Progenitor cell of endocrine pancreas (in vitro differentiated cells): ENCODE results near the gene NEK9. TPM values are rescaled to one million over a fixed set of nuclear protein-coding genes. Genes with fewer than 3 reads are reported as not detected.

ENCODE experiments used
- DNase-seq: peaks from one replicate; pipeline ENCODE4 v3.0.0; 2021; ENCODE audit warnings: low spot score; ENCODE audit not compliant: unreplicated experiment
- H3K27ac Mint-ChIP-seq: 2 replicates; pipeline ENCODE4 v1.8.0; 2021; ENCODE audit warnings: mild to moderate bottlenecking, moderate library complexity, mixed read lengths
- H3K27me3 Mint-ChIP-seq: 2 replicates; pipeline ENCODE4 v1.8.0; 2021; ENCODE audit warnings: mixed read lengths
- H3K36me3 Mint-ChIP-seq: 2 replicates; pipeline ENCODE4 v1.8.0; 2022; ENCODE audit warnings: mixed read lengths; ENCODE audit not compliant: insufficient read depth
- H3K4me1 Mint-ChIP-seq: 2 replicates; pipeline ENCODE4 v1.8.0; 2021; ENCODE audit warnings: low read depth, mixed read lengths
- H3K4me3 Mint-ChIP-seq: 2 replicates; pipeline ENCODE4 v1.8.0; 2021; ENCODE audit warnings: low read depth, mild to moderate bottlenecking, moderate library complexity, mixed read lengths
- H3K9me3 Mint-ChIP-seq: 2 replicates; pipeline ENCODE4 v1.8.0; 2021; ENCODE audit warnings: low read depth, mixed read lengths
- total RNA-seq: library from RNA; stranded (reverse); gene quantifications from 2 replicates; pipeline ENCODE4 v1.2.1, GENCODE V29; 2021
- TF ChIP-seq, protein P1 (sequence below): fragments of 200-600 bp; sonication (generic); IDR thresholded peaks from one replicate; pipeline ENCODE4 v1.5.0; 2021; ENCODE audit warnings: antibody characterized with exemption, mild to moderate bottlenecking; ENCODE audit not compliant: unreplicated experiment

The NEK9 gene
- total RNA-seq, 1 donor from 2014 or later, result 97.1 TPM

DNA sequence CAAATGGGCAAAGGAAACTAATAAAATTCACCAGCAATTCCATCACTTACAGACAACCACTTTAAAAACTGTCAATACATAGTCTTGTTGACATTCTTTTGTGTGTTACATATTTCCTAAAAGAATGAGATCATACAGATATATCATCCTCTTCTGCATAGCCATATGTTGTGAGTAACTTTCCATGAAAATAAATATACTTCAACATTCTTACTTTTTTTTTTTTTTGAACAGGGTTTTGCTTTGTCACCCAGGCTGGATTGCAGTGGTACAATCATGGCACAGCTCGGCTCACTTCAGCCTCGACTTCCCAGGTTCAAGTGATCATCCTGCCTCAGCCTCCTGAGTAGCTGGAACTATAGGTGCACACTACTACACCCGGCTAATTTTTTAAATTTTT, 36.5 kb downstream of the NEK9 start:
- Mint-ChIP-seq H3K4me3 (no peak overlapping the region), H3K36me3 (peaks cover 29% of the 10 kb centered on the region), H3K9me3 (no peaks in the 10 kb centered on the region), H3K27ac (no peak overlapping the region), H3K4me1 (no peaks in the 10 kb centered on the region), H3K27me3 (no peaks in the 10 kb centered on the region)
- TF ChIP-seq, protein P1, sequence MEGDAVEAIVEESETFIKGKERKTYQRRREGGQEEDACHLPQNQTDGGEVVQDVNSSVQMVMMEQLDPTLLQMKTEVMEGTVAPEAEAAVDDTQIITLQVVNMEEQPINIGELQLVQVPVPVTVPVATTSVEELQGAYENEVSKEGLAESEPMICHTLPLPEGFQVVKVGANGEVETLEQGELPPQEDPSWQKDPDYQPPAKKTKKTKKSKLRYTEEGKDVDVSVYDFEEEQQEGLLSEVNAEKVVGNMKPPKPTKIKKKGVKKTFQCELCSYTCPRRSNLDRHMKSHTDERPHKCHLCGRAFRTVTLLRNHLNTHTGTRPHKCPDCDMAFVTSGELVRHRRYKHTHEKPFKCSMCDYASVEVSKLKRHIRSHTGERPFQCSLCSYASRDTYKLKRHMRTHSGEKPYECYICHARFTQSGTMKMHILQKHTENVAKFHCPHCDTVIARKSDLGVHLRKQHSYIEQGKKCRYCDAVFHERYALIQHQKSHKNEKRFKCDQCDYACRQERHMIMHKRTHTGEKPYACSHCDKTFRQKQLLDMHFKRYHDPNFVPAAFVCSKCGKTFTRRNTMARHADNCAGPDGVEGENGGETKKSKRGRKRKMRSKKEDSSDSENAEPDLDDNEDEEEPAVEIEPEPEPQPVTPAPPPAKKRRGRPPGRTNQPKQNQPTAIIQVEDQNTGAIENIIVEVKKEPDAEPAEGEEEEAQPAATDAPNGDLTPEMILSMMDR, result no peak
- no peak for DNase-seq

DNA sequence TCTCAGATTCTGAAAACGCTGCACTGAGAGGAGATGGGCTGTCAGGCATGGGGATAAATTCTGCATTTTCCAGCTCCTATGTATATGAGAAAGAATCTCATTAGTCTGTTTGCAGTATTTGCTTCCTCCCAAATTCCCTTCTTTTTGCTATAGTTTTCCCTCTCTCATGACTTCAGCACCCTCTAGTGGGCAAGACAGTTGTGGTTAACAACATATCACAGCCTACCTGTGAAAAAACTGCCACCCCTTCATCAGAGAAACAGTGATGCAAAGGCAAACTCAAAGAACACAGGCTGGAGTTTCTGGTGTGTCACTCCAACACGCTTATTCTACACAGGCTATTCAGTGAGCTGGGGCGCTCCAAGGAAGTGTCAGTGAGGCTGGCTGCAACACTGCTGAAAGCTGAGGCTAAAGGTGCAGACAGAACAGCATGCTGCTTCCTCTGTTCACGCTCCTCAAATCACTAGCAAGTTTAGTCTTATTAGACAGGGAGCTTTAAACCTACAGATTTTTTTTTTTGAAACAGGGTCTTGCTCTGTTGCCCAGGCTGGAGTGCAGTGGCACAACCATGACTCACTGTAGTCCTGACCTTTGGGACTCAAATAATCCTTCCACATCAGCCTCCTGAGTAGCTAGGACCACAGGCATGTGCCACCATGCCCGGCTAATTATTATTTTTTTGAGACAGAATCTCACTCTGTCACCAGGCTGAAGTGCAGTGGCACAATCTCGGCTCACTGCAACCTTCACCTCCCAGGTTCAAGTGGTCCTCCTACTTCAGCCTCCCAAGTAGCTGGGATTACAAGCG, 38.1 kb downstream of the NEK9 start:
- no peaks in the 10 kb centered on the region for H3K9me3 Mint-ChIP-seq
- H3K36me3 Mint-ChIP-seq, result peaks cover 24% of the 10 kb centered on the region
- TF ChIP-seq, protein P1, result peak; percentile 88
- DNase-seq, result peak; percentile 37
- no peak overlapping the region for H3K4me3 Mint-ChIP-seq
- H3K27me3 Mint-ChIP-seq, result no peaks in the 10 kb centered on the region
- no peak overlapping the region for H3K27ac Mint-ChIP-seq
- no peaks in the 10 kb centered on the region for H3K4me1 Mint-ChIP-seq

DNA sequence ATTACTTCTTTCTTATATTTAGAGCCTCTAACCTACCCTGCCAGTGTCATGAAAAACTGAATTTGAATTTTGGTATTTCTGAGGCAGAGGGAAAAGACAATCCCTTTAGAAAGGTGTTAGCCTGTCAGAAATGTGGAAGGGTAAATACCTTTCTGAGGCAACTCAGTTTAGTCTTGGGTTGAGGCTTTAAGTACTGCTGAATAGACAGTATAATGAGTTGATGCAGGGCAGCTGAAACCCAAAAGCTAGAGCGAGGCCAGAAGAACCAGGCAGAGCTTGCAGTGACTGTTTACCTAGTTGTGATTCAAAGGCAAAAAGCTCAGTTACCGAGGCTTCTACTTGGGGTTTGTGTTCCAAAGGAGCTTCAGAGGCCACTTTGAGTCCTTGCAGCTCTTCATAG, 38.7 kb downstream of the NEK9 start:
- TF ChIP-seq, protein P1, result no peak
- peaks cover 24% of the 10 kb centered on the region for H3K36me3 Mint-ChIP-seq
- H3K4me1 Mint-ChIP-seq, result no peaks in the 10 kb centered on the region

DNA sequence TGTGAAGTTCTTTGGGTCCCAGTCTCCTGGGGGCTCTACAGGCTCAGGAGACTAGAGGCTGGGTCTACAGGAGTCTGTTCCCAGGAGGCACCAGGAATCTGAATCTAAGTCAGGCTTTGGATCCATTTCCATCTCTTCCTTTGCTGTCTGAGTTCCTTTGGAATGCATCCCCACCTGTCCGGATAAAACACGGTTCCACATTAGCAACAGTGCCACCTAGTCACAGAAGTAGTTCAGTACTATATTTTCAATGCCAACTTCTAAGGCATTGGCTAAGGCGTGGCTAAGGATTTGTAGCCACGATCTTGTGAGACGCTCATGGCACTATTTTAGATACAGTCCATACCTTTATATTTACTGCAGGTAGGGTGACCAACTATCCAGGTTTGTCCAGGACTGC, 42.3 kb downstream of the NEK9 start:
- no peak overlapping the region for H3K4me3 Mint-ChIP-seq
- TF ChIP-seq, protein P1, result no peak
- H3K4me1 Mint-ChIP-seq, result peaks cover 8% of the 10 kb centered on the region
- no peaks in the 10 kb centered on the region for H3K9me3 Mint-ChIP-seq
- no peaks in the 10 kb centered on the region for H3K27me3 Mint-ChIP-seq
- peaks cover 17% of the 10 kb centered on the region for H3K36me3 Mint-ChIP-seq
- no peak for DNase-seq
- no peak overlapping the region for H3K27ac Mint-ChIP-seq

More for the DNA sequence above, 38.7 kb downstream of the NEK9 start:
- Mint-ChIP-seq H3K27me3 (no peaks in the 10 kb centered on the region), H3K27ac (no peak overlapping the region), H3K9me3 (no peaks in the 10 kb centered on the region), H3K4me3 (no peak overlapping the region)
- DNase-seq, result no peak

DNA sequence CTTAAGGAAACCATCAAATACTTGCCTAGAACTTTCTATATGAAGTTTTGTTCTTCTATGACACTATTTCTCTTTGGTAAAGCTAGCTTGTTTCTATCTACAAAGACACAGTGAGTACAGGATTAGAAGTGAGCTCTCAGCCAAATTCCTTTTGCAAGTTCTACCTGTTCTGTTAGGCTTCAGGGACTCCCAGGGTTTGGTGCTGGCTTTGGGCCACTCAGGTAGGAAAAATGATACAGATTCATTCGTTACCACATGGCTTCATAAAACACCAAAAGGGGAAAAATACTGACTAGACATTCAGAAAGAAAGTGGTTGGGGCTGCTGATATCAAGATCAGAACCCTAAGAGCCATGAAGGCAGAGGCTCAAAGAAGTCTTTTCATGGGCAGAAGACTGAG, 43.6 kb downstream of the NEK9 start:
- H3K27me3 Mint-ChIP-seq, result no peaks in the 10 kb centered on the region

More for the DNA sequence above, 43.6 kb downstream of the NEK9 start:
- Mint-ChIP-seq H3K9me3 (no peaks in the 10 kb centered on the region), H3K4me1 (peaks cover 8% of the 10 kb centered on the region), H3K4me3 (no peak overlapping the region), H3K36me3 (peaks cover 14% of the 10 kb centered on the region), H3K27ac (no peak overlapping the region)
- DNase-seq, result no peak
- TF ChIP-seq, protein P1, result no peak
